GM06990 (cell line): ENCODE data around the gene ARID3A.

Source experiments
- DNase-seq: peaks from one replicate; pipeline ENCODE4 v3.0.0-alpha.2; 2011; ENCODE audit not compliant: insufficient read length; ENCODE audit errors: extremely low read depth
- H3K27me3 ChIP-seq: replicated peaks from 2 replicates; pipeline ENCODE4 v1.6.0; 2011; ENCODE audit warnings: low read length; ENCODE audit not compliant: control insufficient read depth, insufficient read depth
- H3K36me3 ChIP-seq: 2 replicates; pipeline ENCODE4 v1.5.1; 2011; ENCODE audit warnings: low read length; ENCODE audit not compliant: control insufficient read depth, insufficient read depth
- H3K4me3 ChIP-seq: replicated peaks from 2 replicates; pipeline ENCODE4 v1.5.1; 2011; ENCODE audit warnings: low read depth, mild to moderate bottlenecking, control low read depth, low read length
- CTCF ChIP-seq: IDR thresholded peaks from 2 replicates; pipeline ENCODE4 v1.5.1; 2011; ENCODE audit warnings: low read length, control low read depth, mild to moderate bottlenecking, inconsistent platforms; ENCODE audit not compliant: insufficient read depth, poor library complexity, severe bottlenecking

The ARID3A gene

GRCh38 chr19:902093-902370, 23.8 kb upstream of the ARID3A start:
- H3K4me3 ChIP-seq, result no peak overlapping the region
- H3K36me3 ChIP-seq, result peaks cover 6% of the 10 kb centered on the region
- no peak for TF ChIP-seq CTCF
- DNase-seq, result no peak
- H3K27me3 ChIP-seq, result no peaks in the 10 kb centered on the region

DNA sequence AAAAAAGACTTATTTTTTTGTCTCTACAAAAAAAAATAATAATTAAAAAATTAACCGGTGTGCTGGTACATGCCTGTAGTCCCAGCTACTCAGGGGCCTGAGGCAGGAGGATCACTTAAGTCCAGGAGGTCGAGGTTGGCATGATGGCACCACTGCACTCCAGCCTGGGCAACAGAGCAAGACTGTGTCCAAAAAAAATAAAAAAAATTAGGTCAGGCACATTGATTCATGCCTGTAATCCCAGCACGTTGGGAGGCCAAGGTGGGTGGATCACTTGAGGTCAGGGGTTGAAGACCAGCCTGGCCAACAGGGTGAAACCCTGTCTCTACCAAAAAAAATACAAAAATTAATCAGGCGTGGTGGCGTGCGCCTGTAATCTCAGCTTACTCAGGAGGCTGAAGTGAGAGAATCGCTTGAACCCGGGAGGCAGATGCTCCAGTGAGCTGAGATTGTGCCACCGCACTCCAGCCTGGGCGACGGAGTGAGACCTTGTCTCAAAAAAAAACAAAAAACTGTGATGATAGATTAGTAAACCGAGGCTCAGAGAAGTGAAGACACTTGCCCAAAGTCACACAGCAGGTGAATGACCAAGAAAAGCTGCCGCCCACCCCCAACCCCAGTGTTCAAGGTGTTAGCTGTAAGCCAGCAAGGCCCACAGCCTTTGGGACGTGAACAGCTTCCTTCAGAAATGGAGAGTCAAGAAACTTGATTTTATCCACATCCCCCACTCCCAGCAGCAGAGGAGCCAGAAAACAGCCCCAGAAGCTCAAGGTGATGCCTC, 23.2 kb upstream of the ARID3A start:
- no peak overlapping the region for H3K4me3 ChIP-seq
- DNase-seq, result no peak
- TF ChIP-seq CTCF, result no peak
- H3K27me3 ChIP-seq, result no peaks in the 10 kb centered on the region
- H3K36me3 ChIP-seq, result peaks cover 4% of the 10 kb centered on the region

GRCh38 chr19:903266-903797, 22.5 kb upstream of the ARID3A start:
- no peak for TF ChIP-seq CTCF
- DNase-seq, result no peak

GRCh38 chr19:904545-904944, 21.3 kb upstream of the ARID3A start:
- no peak for TF ChIP-seq CTCF
- Histone ChIP-seq H3K4me3 (no peak overlapping the region), H3K36me3 (peaks cover 4% of the 10 kb centered on the region), H3K27me3 (no peaks in the 10 kb centered on the region)
- no peak for DNase-seq

More at GRCh38 chr19:903266-903797, 22.5 kb upstream of the ARID3A start:
- Histone ChIP-seq H3K27me3 (no peaks in the 10 kb centered on the region), H3K4me3 (no peak overlapping the region), H3K36me3 (peaks cover 4% of the 10 kb centered on the region)

- no peak overlapping the region for H3K4me3 ChIP-seq
- H3K36me3 ChIP-seq, result peaks cover 2% of the 10 kb centered on the region
- TF ChIP-seq CTCF, result no peak
- H3K27me3 ChIP-seq, result no peaks in the 10 kb centered on the region
- peak; percentile 15 for DNase-seq
Observed at GRCh38 chr19:906480-906879, 19.4 kb upstream of the ARID3A start.
